K562 (cell line): ENCODE data around the gene ELMO3.

ENCODE experiments used
- RAD51 ChIP-seq: fragments of 450-650 bp; IDR thresholded peaks from 2 replicates; pipeline ENCODE4 v1.7.1; 2016; ENCODE audit warnings: low read depth, mild to moderate bottlenecking, borderline replicate concordance
- TF ChIP-seq, protein P1 (sequence below), 3 experiments: IDR thresholded peaks in 2 of 3; conservative IDR thresholded peaks in 1 of 3; 2 replicates each; pipeline ENCODE4 v1.5.1; 2011 to 2012; ENCODE audit warnings: low read length in 3 of 3, mild to moderate bottlenecking in 3 of 3, control low read depth in 2 of 3, improper control_type of control experiment in 1 of 3, inconsistent platforms in 1 of 3, low read depth in 1 of 3, mixed read lengths in 1 of 3, moderate library complexity in 1 of 3; ENCODE audit not compliant: insufficient read depth in 2 of 3

DNA sequence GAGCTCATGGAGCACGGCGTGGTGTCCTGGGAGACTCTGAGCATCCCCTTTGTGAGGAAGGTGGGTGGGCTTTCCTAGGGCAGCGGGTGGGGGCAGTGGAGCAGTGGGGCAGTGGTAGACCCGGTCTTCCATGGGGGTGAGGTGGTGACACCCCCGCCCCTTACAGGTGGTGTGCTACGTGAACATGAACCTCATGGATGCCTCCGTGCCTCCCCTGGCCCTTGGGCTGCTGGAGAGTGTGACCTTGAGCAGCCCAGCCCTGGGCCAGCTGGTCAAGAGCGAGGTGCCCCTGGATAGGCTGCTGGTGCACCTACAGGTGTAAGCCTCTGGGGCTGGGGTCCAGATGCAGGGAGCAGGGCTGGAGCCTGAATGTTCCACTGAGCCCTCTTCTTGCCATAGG lies 1.6 kb downstream of the ELMO3 start:
- TF ChIP-seq RAD51, result no peak
- TF ChIP-seq, protein P1, sequence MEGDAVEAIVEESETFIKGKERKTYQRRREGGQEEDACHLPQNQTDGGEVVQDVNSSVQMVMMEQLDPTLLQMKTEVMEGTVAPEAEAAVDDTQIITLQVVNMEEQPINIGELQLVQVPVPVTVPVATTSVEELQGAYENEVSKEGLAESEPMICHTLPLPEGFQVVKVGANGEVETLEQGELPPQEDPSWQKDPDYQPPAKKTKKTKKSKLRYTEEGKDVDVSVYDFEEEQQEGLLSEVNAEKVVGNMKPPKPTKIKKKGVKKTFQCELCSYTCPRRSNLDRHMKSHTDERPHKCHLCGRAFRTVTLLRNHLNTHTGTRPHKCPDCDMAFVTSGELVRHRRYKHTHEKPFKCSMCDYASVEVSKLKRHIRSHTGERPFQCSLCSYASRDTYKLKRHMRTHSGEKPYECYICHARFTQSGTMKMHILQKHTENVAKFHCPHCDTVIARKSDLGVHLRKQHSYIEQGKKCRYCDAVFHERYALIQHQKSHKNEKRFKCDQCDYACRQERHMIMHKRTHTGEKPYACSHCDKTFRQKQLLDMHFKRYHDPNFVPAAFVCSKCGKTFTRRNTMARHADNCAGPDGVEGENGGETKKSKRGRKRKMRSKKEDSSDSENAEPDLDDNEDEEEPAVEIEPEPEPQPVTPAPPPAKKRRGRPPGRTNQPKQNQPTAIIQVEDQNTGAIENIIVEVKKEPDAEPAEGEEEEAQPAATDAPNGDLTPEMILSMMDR (IDR thresholded peaks at IDR 0.05 in 2 of 3, conservative IDR thresholded peaks at IDR 0.05 in 1 of 3; ENCODE audit: insufficient read depth in 2 of 3, low read depth in 1 of 3, low read length in 3 of 3), result no peak
